D721Med (cell line): ENCODE data around the gene HAVCR1.

Experiments
- DNase-seq: peaks from one replicate; pipeline ENCODE4 v3.0.0; 2011; ENCODE audit warnings: low spot score; ENCODE audit not compliant: insufficient read length
- FAIRE-seq: peaks from 2 replicates; lab custom pipeline; 2011; peaks lifted over from hg19 to GRCh38; lab: Jason Lieb, UNC
- TF ChIP-seq, protein P1 (sequence below): IDR thresholded peaks from 2 replicates; pipeline ENCODE4 v1.5.1; 2012; ENCODE audit warnings: mild to moderate bottlenecking, control low read depth; ENCODE audit not compliant: insufficient read depth; ENCODE audit errors: missing control alignments

The HAVCR1 gene

DNA sequence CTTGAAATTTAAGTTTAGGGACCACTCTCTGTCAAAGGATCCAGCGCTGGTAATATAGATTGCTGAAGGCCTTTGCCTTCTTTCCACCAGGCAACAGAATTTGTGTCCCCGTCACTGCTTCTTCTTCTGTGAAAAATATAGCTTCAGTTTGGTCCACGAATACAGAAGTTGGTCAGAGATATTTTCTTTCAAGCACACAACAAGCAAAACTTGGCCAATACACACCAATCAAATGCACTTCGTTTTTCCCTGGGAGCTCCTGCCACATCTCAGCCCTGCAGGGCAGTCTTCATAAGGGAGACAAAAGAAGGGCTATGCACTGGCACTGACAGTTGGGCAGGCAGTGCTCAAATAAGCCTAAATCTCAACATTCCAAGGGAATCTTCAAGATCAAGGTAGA lies 27.0 kb upstream of the HAVCR1 start:
- DNase-seq (no peak), FAIRE-seq (no peak)
- TF ChIP-seq, protein P1, sequence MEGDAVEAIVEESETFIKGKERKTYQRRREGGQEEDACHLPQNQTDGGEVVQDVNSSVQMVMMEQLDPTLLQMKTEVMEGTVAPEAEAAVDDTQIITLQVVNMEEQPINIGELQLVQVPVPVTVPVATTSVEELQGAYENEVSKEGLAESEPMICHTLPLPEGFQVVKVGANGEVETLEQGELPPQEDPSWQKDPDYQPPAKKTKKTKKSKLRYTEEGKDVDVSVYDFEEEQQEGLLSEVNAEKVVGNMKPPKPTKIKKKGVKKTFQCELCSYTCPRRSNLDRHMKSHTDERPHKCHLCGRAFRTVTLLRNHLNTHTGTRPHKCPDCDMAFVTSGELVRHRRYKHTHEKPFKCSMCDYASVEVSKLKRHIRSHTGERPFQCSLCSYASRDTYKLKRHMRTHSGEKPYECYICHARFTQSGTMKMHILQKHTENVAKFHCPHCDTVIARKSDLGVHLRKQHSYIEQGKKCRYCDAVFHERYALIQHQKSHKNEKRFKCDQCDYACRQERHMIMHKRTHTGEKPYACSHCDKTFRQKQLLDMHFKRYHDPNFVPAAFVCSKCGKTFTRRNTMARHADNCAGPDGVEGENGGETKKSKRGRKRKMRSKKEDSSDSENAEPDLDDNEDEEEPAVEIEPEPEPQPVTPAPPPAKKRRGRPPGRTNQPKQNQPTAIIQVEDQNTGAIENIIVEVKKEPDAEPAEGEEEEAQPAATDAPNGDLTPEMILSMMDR = no peak

DNA sequence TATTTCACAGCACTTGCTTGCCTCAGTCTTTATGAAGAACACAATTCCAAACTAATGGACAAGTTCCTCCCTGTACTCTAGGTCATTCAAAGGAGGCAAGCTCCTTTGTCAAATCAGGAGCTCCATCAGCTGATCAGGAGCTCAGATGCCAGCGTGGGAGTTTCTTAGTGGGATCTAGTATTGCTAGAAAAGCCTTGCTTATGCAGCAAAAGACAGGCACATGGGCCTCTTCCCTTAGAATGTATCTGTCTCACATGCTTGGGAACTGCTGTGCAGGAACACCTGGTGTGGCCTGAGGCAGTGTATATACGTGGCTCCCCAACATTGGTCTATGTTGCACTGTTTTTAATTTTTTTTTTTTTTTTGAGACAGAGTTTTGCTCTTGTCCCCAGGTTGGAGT lies 21.4 kb upstream of the HAVCR1 start:
- FAIRE-seq (no peak), DNase-seq (no peak)
- TF ChIP-seq, protein P1 = no peak

DNA sequence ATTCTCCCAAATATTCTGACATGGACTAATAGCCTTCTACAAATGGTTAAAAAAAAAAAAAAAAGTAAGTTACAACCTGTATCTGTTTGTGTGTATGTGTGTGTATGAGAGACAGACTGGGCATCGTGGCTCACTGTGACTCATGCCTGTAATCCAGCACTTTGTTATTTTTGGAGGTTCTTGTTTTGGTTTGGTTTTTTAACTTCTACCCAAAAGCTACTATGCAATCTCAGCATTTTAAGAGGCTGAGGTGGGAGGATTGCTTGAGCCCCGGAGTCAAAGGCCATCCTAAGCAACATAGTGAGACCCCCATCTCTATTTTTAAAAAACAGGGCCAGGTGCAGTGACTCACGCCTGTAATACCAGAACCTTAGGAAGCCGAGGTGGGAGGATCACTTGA lies 17.6 kb upstream of the HAVCR1 start:
- no peak for FAIRE-seq
- TF ChIP-seq, protein P1 = no peak
- no peak for DNase-seq

DNA sequence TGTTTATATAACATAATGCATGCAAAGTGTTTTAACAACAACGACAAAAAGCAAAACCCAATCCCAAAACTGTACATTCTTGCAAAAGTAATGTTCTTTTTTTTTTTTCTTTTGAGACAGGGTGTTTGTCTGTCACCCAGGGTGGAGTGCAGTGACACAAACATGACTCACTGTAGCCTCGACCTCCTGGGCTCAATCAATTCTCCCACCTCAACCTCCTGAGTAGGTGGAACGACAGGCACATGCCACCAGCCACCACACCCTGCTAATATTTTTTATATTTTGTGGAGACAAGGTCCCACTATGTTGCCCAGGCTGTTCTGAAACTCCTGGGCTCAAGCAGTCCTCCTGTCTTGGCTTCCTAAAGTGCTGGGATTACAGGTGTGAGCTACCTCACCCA lies 13.6 kb upstream of the HAVCR1 start:
- no peak for FAIRE-seq
- TF ChIP-seq, protein P1 = no peak

DNA sequence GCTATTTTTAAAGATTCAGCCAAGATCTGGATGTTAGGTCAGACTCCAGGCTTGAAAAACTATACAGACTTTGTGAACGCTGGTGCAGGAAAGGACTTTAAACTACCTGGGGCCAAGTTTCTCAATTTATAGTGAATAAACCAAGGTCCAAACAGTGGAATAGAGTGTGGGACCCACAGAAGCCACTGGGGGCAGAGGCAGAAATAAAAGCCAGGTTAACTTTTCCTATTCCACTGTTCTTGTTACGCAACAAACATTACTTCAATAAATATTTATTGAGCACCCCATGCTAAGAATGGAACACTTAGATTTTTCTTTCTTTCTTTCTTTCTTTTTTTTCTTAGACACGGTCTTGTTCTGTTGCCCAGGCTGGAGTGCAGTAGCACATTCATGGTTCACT lies 11.0 kb upstream of the HAVCR1 start:
- FAIRE-seq (no peak), DNase-seq (no peak)
- TF ChIP-seq, protein P1 = no peak

More for the DNA sequence above, 13.6 kb upstream of the HAVCR1 start:
- DNase-seq = no peak

DNA sequence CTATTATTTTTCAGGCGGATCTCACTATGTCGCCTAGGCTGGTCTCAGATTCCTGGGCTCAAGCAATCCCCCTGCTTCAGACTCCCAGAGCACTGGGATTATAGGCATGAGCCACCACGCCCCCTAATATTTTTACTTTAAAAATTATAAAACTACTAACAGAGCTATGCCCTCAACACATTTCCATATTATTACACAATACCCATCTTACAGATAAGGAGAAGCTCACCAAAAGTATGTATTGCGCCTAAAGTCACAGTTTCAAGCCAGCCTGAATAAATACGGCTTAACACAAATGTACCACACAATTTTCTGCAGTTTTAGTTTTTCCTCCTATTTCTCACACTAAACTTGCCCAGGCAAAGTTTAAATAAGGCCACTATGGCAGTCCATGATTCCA lies 9.9 kb upstream of the HAVCR1 start:
- TF ChIP-seq, protein P1 = no peak
- no peak for FAIRE-seq
- no peak for DNase-seq

DNA sequence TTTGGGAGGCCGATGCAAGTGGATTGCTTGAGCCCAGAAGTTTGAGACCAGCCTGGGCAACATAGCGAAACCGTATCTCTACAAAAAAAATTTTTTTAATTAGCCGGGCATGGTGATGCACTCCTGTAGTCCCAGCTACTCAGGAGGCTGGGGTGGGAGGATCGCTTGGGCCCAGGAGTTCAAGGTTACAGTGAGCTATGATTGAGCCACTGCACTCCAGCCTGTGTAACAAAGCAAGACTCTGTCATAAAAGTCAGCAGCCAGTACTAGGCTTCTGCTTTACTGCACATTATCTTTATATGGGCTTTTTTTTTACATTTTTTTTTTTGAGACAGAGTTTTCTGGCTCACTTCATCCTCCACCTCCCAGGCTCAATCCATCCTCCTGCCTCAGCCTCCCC lies 9.4 kb upstream of the HAVCR1 start:
- no peak for DNase-seq
- no peak for FAIRE-seq
- TF ChIP-seq, protein P1 = no peak
